ENCODE measurements around the gene PDP2.

GRCh38 chr16:66911801-66912200, 31.5 kb downstream of the PDP2 start:
- TF ChIP-seq SUZ12 (IDR thresholded peaks at IDR 0.05) = no peak
- no peak for TF ChIP-seq ZNF384 (IDR thresholded peaks at IDR 0.05)
